ENCODE measurements around the gene FOXK1. TPM values are rescaled to one million over a fixed set of nuclear protein-coding genes. Genes with fewer than 3 reads are reported as not detected.

Gene FOXK1
- total RNA-seq, 6 donors from 2014 or later = 25.1 to 40.7 (median 34.1) TPM

DNA sequence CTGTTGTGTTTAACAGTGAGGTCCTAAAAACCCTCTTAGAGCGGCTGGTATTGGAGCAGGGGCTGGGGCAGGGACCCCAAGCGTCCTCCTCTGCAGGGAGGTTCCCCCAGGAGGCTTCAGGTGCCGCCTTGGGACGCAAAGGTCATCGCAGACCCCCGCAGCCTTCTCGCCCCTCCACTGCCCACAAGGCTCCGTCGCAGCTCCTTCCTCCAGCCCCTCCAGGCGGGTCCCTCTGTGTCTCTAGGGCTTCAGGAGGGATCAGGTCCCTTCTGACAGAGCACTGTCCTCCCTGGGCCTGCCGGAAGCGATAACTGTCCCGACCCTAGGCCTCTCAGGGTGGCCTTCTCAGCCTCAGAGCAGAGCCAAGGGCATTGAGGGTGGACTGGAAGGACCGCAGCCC is 67.3 kb downstream of the FOXK1 start:
- Histone ChIP-seq H3K36me3 (peaks cover 0 to 9% (median 6%) of the 10 kb centered on the region in 4 donors), H3K27ac (peak overlapping the region; percentile 44 to 94 (median 88)), H3K27me3 (no peaks in the 10 kb centered on the region), H3K9me3 (no peaks in the 10 kb centered on the region), H3K4me3 (no peak overlapping the region), H3K4me1 (peaks cover 40 to 68% (median 49%) of the 10 kb centered on the region in 4 donors)
- ATAC-seq (ENCODE audit: low FRiP score in 2 of 2) = no peak
- WGBS, 2 donors = 83 to 100% methylated on average over 9 to 11 of the region's 14 CpGs
- TF ChIP-seq POLR2A (IDR thresholded peaks at IDR 0.05) = no peak
- no peak for TF ChIP-seq EP300 (IDR thresholded peaks at IDR 0.05)
- TF ChIP-seq, protein P1, sequence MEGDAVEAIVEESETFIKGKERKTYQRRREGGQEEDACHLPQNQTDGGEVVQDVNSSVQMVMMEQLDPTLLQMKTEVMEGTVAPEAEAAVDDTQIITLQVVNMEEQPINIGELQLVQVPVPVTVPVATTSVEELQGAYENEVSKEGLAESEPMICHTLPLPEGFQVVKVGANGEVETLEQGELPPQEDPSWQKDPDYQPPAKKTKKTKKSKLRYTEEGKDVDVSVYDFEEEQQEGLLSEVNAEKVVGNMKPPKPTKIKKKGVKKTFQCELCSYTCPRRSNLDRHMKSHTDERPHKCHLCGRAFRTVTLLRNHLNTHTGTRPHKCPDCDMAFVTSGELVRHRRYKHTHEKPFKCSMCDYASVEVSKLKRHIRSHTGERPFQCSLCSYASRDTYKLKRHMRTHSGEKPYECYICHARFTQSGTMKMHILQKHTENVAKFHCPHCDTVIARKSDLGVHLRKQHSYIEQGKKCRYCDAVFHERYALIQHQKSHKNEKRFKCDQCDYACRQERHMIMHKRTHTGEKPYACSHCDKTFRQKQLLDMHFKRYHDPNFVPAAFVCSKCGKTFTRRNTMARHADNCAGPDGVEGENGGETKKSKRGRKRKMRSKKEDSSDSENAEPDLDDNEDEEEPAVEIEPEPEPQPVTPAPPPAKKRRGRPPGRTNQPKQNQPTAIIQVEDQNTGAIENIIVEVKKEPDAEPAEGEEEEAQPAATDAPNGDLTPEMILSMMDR (IDR thresholded peaks at IDR 0.05) = no peak
- peak in 1 of 2 donors; percentile 14 for TF ChIP-seq POLR2AphosphoS5 (IDR thresholded peaks at IDR 0.05)
- peak in 1 of 2 donors; percentile 52 for DNase-seq

DNA sequence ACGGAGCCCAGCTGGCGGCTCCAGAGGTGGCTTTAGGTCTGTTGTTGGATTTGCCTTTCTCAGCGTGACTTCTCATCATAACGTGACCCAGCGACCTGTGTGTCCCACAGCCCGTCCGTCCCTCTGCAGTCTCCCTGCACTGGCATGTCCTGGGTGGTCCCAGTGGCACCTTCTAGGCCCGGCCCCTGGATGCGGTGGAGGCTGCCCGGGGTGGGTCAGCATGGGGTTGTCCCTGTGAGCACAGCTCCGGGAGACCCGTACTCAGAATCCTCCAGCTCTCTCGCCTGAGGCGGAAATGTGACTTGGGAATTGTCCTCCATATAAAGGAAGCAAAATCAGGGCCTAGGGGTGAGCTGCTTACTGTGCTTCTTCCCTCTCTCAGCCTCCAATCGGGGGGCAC is 67.7 kb downstream of the FOXK1 start:
- H3K27ac ChIP-seq = peak overlapping the region; percentile 10 to 94 (median 88)
- TF ChIP-seq EP300 (IDR thresholded peaks at IDR 0.05) = no peak
- TF ChIP-seq, protein P1 (IDR thresholded peaks at IDR 0.05) = no peak
- TF ChIP-seq POLR2A (IDR thresholded peaks at IDR 0.05) = no peak
- no peak for TF ChIP-seq POLR2AphosphoS5 (IDR thresholded peaks at IDR 0.05)
- DNase-seq = peak in 1 of 2 donors; percentile 71
- ATAC-seq (ENCODE audit: low FRiP score in 2 of 2) = no peak
- no peaks in the 10 kb centered on the region for H3K9me3 ChIP-seq
- 85 to 96% methylated on average over 4 to 15 of the region's 15 CpGs for WGBS, 2 donors
- H3K4me3 ChIP-seq = no peak overlapping the region
- H3K4me1 ChIP-seq = peaks cover 36 to 65% (median 46%) of the 10 kb centered on the region in 4 donors
- H3K27me3 ChIP-seq = no peaks in the 10 kb centered on the region
- H3K36me3 ChIP-seq = peaks cover 2 to 14% (median 10%) of the 10 kb centered on the region in 4 donors

DNA sequence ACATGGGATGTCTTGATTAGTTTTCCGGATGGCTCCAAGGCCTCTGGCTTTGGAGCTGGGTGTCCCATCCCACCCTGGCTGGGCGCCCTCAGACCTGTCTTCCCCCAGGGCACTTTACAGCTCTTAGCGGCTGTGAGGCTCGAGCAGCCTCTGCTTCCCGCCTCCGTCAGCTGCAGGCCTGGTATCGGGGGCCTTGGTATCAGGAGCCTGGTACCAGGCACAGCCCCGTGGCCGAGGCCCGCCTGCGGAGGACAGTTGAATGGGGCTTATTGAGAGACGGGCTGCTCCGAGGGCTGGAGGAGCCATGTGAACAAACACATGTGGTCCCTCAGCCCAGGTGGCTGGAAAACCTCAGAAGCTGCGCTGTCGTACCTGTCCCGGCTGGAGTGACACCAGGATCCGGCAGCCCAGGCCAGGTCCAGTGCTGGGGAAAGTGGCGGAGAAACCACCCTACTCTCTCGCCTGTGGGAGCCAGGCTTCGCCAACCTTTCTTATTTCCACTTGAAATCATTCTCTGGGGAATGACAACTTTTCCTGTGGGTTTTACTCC is 69.4 kb downstream of the FOXK1 start:
- 85 to 94% methylated on average over 8 to 20 of the region's 20 CpGs for WGBS, 2 donors
- ATAC-seq (ENCODE audit: low FRiP score in 2 of 2) = no peak
- Histone ChIP-seq H3K27me3 (no peaks in the 10 kb centered on the region), H3K36me3 (peaks cover 6 to 30% (median 27%) of the 10 kb centered on the region in 4 donors), H3K4me3 (no peak overlapping the region), H3K27ac (no peak overlapping the region), H3K4me1 (peaks cover 25 to 51% (median 31%) of the 10 kb centered on the region in 4 donors), H3K9me3 (no peaks in the 10 kb centered on the region)
- DNase-seq = peak in 1 of 2 donors; percentile 78
- TF ChIP-seq POLR2AphosphoS5 (IDR thresholded peaks at IDR 0.05) = no peak
- TF ChIP-seq, protein P1 (IDR thresholded peaks at IDR 0.05) = no peak
- no peak for TF ChIP-seq EP300 (IDR thresholded peaks at IDR 0.05)
- TF ChIP-seq POLR2A (IDR thresholded peaks at IDR 0.05) = no peak

DNA sequence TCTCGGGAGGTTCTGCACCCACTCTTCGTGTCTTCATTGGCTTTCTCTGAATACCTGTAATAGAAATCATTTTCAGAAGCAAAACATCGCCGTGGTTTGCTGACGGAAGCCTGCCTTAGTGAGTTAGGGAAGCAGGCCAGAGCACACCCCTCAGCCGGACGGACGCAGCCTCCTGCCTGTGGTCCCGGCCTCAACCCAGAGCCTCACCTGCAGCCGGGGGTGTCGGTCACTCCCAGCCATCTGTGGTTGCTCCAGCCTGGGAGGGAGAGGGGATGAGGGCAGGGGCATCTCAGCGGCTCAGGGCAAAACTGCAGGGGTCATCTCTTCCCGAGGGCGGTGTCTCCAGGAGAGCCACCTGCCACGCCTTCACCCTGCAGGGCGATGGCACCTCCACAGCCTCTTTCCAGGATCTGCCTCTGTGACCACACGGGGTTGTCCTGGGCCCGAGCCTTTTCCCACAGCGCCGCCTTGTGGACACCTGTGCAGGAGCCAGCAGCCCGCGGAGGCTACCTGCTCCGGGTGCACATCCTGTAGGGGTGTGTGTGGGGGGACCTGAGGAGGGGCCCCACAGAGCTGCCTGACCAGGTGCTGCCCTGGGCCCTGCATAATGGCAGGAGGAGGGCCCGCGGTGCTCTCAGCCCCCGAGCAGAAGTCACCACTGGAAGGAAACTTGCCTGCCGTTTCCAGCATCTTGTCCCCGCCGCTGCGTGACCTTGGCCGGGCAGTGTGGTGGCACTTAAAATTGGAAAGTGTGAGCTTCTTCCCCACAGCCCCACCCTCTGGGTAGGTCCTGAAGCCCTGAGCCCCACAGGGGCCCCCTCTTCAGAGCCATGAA is 71.7 kb downstream of the FOXK1 start:
- Histone ChIP-seq H3K9me3 (no peaks in the 10 kb centered on the region), H3K36me3 (peaks cover 6 to 49% (median 45%) of the 10 kb centered on the region in 4 donors), H3K27me3 (no peaks in the 10 kb centered on the region), H3K4me1 (peaks cover 6 to 28% (median 10%) of the 10 kb centered on the region in 4 donors), H3K4me3 (no peak overlapping the region), H3K27ac (no peak overlapping the region)
- TF ChIP-seq, protein P1 (IDR thresholded peaks at IDR 0.05) = peak; percentile 88 to 95 (median 95)
- no peak for TF ChIP-seq POLR2AphosphoS5 (IDR thresholded peaks at IDR 0.05)
- peak; percentile 86 to 89 for ATAC-seq (ENCODE audit: low FRiP score in 2 of 2)
- 52 to 66% methylated on average over 10 to 26 of the region's 31 CpGs for WGBS, 2 donors
- peak; percentile 86 to 92 for DNase-seq

Measured in upper lobe of left lung (tissue), 6 donors.